ENCODE measurements around the gene JPT1. TPM values are rescaled to one million over a fixed set of nuclear protein-coding genes. Genes with fewer than 3 reads are reported as not detected.
A peak's percentile ranks its signal among the peaks of the same experiment; 100 is the strongest.

JPT1 gene
- total and polyA plus RNA-seq, 7 donors = 50.1 to 232 (median 92.6) TPM

DNA sequence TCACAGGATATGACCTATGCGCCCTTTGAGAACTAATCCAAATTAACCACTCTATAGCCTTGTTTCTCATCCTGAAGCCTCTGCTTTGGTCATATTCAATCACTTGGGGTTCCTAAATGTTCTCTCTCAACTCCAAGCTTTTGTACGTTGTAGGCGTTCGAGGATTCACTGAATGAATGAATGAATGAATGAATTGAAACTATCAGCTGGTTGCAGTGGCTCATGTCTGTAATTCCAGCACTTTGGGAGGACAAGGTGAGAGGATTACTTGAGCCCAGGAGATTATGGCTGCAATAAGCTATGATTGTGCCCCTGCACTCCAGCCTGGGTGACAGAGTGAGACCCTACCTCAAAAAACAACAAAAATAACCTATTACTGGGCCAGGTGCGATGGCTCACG is 34.3 kb upstream of the JPT1 start:
- Histone ChIP-seq H3K27ac (no peak overlapping the region), H3K4me1 (no peaks in the 10 kb centered on the region), H3K9me3 (no peaks in the 10 kb centered on the region), H3K36me3 (ENCODE audit: insufficient read depth in 1 of 2, low read depth in 1 of 2) (no peaks in the 10 kb centered on the region), H3K27me3 (ENCODE audit: insufficient read depth in 3 of 3, low read length in 2 of 3) (no peaks in the 10 kb centered on the region), H3K4me3 (no peak overlapping the region)
- ATAC-seq (no peak), DNase-seq (no peak)
- TF ChIP-seq, protein P1, sequence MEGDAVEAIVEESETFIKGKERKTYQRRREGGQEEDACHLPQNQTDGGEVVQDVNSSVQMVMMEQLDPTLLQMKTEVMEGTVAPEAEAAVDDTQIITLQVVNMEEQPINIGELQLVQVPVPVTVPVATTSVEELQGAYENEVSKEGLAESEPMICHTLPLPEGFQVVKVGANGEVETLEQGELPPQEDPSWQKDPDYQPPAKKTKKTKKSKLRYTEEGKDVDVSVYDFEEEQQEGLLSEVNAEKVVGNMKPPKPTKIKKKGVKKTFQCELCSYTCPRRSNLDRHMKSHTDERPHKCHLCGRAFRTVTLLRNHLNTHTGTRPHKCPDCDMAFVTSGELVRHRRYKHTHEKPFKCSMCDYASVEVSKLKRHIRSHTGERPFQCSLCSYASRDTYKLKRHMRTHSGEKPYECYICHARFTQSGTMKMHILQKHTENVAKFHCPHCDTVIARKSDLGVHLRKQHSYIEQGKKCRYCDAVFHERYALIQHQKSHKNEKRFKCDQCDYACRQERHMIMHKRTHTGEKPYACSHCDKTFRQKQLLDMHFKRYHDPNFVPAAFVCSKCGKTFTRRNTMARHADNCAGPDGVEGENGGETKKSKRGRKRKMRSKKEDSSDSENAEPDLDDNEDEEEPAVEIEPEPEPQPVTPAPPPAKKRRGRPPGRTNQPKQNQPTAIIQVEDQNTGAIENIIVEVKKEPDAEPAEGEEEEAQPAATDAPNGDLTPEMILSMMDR (IDR thresholded peaks at IDR 0.05) = no peak
- WGBS, 3 donors = 84 to 89% (median 88%) methylated on average over 6 of the region's 6 CpGs
- intact Hi-C loops (cut with DNase I) = no loop called here

DNA sequence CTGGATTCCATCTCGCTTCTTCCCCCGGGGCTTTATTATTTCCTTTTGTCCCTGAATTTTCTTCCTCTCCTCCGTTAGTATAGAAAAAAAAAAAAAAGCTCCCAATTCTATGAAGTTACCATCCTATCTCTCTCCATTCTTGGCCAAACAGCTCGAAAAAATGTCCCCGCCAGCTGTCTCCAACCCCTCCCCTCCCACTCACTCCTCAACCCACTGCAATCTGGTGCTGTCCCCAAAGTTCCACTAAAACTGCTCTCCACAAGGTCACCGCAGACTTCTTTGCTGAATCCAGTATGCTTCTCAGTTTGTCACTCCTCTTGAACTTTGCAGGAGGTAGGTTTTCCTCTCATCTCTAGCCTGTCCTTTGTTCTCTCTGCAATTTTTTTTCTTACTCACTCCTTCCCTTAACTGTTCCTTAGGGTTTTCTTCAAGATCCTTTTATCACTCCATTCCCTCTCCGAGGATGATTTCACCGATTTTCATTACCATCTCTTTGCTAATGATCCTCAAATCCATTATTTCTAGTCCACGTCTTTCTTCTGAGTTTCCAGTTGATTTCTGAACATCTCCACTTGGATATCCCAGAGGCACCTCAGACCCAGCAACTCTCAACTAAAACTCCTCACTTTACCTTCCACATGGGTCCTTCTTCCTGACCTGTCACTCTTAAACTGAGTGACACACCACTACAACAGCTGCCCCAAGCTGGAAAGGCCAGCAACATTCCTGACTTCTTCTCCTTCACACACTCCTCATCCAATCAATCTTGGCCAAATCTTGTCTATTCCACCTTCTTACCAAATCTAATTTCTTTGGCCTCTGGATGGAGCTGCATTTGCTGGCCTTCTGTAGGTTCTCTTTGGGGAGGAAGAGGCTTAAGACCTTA is 29.9 kb upstream of the JPT1 start:
- peak overlapping the region; percentile 99 for H3K27ac ChIP-seq
- TF ChIP-seq, protein P1 (IDR thresholded peaks at IDR 0.05) = no peak
- H3K9me3 ChIP-seq = no peaks in the 10 kb centered on the region
- no peaks in the 10 kb centered on the region for H3K27me3 ChIP-seq (ENCODE audit: insufficient read depth in 3 of 3, low read length in 2 of 3)
- ATAC-seq (no peak), DNase-seq (no peak)
- whole genome bisulfite sequencing, 3 donors = 79 to 89% (median 85%) methylated on average over 9 of the region's 9 CpGs
- peaks cover 0 to 12% of the 10 kb centered on the region in 2 donors for H3K36me3 ChIP-seq (ENCODE audit: insufficient read depth in 1 of 2, low read depth in 1 of 2)
- no peak overlapping the region for H3K4me3 ChIP-seq
- H3K4me1 ChIP-seq = peaks cover 20% of the 10 kb centered on the region
- intact Hi-C loops (cut with DNase I) = loop anchor here in 1 of 2 donors (5.0 kb wide), 1 partner anchor 52 kb away; the partner anchor contains the start of gene NT5C

- H3K9me3 ChIP-seq = no peaks in the 10 kb centered on the region
- TF ChIP-seq, protein P1 (IDR thresholded peaks at IDR 0.05) = peak; percentile 38
- peaks cover 0 to 26% of the 10 kb centered on the region in 2 donors for H3K36me3 ChIP-seq (ENCODE audit: insufficient read depth in 1 of 2, low read depth in 1 of 2)
- ATAC-seq (peak; percentile 92 to 98 (median 97)), DNase-seq (peak; percentile 95 to 98)
- H3K4me3 ChIP-seq = peak within 1 kb of the TSS; percentile 99
- H3K4me1 ChIP-seq = peaks cover 21% of the 10 kb centered on the region
- intact Hi-C loops (cut with DNase I) = loop anchor here in 1 of 2 donors (5.0 kb wide), 1 partner anchor 51 kb away; the partner anchor contains the start of gene NT5C
- no peaks in the 10 kb centered on the region for H3K27me3 ChIP-seq (ENCODE audit: insufficient read depth in 3 of 3, low read length in 2 of 3)
- H3K27ac ChIP-seq = peak within 1 kb of the TSS; percentile 99
- 1 to 2% (median 1%) methylated on average over 38 to 92 of the region's 92 CpGs for WGBS, 3 donors
Observed at GRCh38 chr17:75182569-75183436, 28.5 kb upstream of the JPT1 start, which contains the start of gene SUMO2. Gene SUMO2, minus strand, starts transcription at chr17:75182959. Its CDS starts 125 bp downstream, at chr17:75182834.

DNA sequence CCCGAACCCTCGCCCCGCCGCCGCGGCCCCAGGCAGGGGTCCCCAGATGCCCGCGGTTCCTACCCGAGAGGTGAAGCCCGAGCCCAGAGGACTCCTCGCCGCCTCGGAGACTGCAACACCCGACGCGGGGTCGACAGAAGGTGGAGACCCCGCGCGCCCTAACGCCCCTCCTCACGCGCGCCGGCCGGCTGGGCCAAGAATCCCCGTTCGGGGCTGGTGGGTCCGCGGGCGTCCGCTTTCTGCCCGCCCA is 27.9 kb upstream of the JPT1 start:
- no peaks in the 10 kb centered on the region for H3K27me3 ChIP-seq (ENCODE audit: insufficient read depth in 3 of 3, low read length in 2 of 3)
- intact Hi-C loops (cut with DNase I) = loop anchor here in 1 of 2 donors (5.0 kb wide), 1 partner anchor 50 kb away; the partner anchor contains the start of gene NT5C
- H3K4me1 ChIP-seq = peaks cover 21% of the 10 kb centered on the region
- DNase-seq (no peak), ATAC-seq (peak in 2 of 4 donors; percentile 1 to 7)
- no peaks in the 10 kb centered on the region for H3K9me3 ChIP-seq
- H3K27ac ChIP-seq = peak overlapping the region; percentile 99
- WGBS, 3 donors = 0% methylated on average over 24 to 33 of the region's 33 CpGs
- peaks cover 0 to 32% of the 10 kb centered on the region in 2 donors for H3K36me3 ChIP-seq (ENCODE audit: insufficient read depth in 1 of 2, low read depth in 1 of 2)
- peak overlapping the region; percentile 99 for H3K4me3 ChIP-seq
- TF ChIP-seq, protein P1 (IDR thresholded peaks at IDR 0.05) = no peak

Measured in psoas muscle (tissue), 8 donors.